Transverse colon (tissue), 3 donors: ENCODE data around the gene TMEM117.

Experiments
- CTCF ChIP-seq, 5 experiments: fragments of 200-600 bp in 3 of 5; fragments of 450-650 bp in 2 of 5; sonication (generic) in 3 of 5; IDR thresholded peaks; 1 replicate in 2 of 5; 2 replicates in 3 of 5; pipeline ENCODE4 v1.5.1; 2016 to 2017; ENCODE audit warnings: antibody characterized with exemption in 5 of 5, inconsistent platforms in 3 of 5, mild to moderate bottlenecking in 2 of 5, moderate library complexity in 1 of 5
- POLR2A ChIP-seq: fragments of 450-650 bp; IDR thresholded peaks from one replicate; pipeline ENCODE4 v1.6.1; 2016; ENCODE audit warnings: antibody characterized with exemption, mild to moderate bottlenecking, moderate library complexity

GRCh38 chr12:43826681-43827080 lies 9.2 kb upstream of the TMEM117 start:
- TF ChIP-seq CTCF (IDR thresholded peaks at IDR 0.05): no peak
- no peak for TF ChIP-seq POLR2A
